ENCODE results near the gene PDLIM4.
A peak's percentile ranks its signal among the peaks of the same experiment; 100 is the strongest.

PDLIM4 gene

GRCh38 chr5:132259069-132259851 is 1.8 kb downstream of the PDLIM4 start:
- DNase-seq (ENCODE audit: extremely low spot score): peak; percentile 7
- ChIA-PET POLR2A (no interaction called here), CTCF (interaction anchor here (1.0 to 3.4 kb wide), 6 partner anchors 9 to 69 kb away, joined by 4 to 22 read pairs (median 6); no protein-coding TSS in a partner anchor)
- TF ChIP-seq CTCF (IDR thresholded peaks at IDR 0.05; ENCODE audit: control extremely low read depth, extremely low read depth, low read depth, missing control alignments): no peak

DNA sequence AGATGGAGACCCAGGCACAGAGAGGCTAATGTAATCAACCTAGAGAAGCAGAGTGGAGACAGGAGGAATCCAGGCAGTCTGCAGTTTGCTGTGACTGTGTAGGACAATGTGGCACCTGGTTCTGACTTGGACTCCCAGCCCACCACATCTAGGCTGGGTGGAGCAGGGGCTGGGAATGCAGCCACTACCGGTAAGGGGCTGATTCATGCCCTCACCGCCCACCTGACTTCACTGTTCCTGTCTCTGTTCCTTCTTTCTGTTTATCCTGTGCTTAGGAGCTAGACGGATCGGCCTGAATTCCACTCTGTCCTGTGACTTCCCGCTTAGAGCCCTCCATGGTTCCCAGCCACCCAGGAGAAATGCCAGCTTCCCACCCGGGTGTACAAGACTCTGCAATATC is 2.6 kb downstream of the PDLIM4 start:
- TF ChIP-seq CTCF (IDR thresholded peaks at IDR 0.05; ENCODE audit: control extremely low read depth, extremely low read depth, low read depth, missing control alignments): no peak
- ChIA-PET POLR2A (interaction anchor here (1.0 kb wide), 1 partner anchor 32 kb away, joined by 3 read pairs; the partner anchor contains the start of gene P4HA2), CTCF (interaction anchor here (0.8 to 3.4 kb wide), 8 partner anchors 8 to 25 kb away, joined by 3 to 22 read pairs (median 6); no protein-coding TSS in a partner anchor)
- DNase-seq (ENCODE audit: extremely low spot score): peak; percentile 12

GRCh38 chr5:132260714-132261551 is 3.4 kb downstream of the PDLIM4 start:
- ChIA-PET CTCF (interaction anchor here (0.6 to 3.4 kb wide), 11 partner anchors 9 to 134 kb away, joined by 3 to 22 read pairs (median 3); partner anchors contain the start of gene P4HA2), POLR2A (interaction anchor here (1.0 kb wide), 1 partner anchor 33 kb away, joined by 3 read pairs; the partner anchor contains the start of gene P4HA2)
- TF ChIP-seq CTCF (IDR thresholded peaks at IDR 0.05; ENCODE audit: control extremely low read depth, extremely low read depth, low read depth, missing control alignments): no peak
- peak; percentile 46 for DNase-seq (ENCODE audit: extremely low spot score)

GRCh38 chr5:132261881-132262845 is 4.7 kb downstream of the PDLIM4 start:
- TF ChIP-seq CTCF (IDR thresholded peaks at IDR 0.05; ENCODE audit: control extremely low read depth, extremely low read depth, low read depth, missing control alignments): no peak
- CTCF ChIA-PET: interaction anchor here (1.1 to 8.2 kb wide), 11 partner anchors 8 to 82 kb away, joined by 3 to 81 read pairs (median 6); no protein-coding TSS in a partner anchor
- POLR2A ChIA-PET: no interaction called here
- DNase-seq (ENCODE audit: extremely low spot score): peak; percentile 9

- POLR2A ChIA-PET: interaction anchor here (0.6 kb wide), 1 partner anchor 39 kb away, joined by 3 read pairs; no protein-coding TSS in a partner anchor
- peak; percentile 13 for DNase-seq (ENCODE audit: extremely low spot score)
- no peak for TF ChIP-seq CTCF (IDR thresholded peaks at IDR 0.05; ENCODE audit: control extremely low read depth, extremely low read depth, low read depth, missing control alignments)
- CTCF ChIA-PET: interaction anchor here (0.9 to 8.2 kb wide), 6 partner anchors 10 to 199 kb away, joined by 3 to 81 read pairs (median 4); no protein-coding TSS in a partner anchor
Measured at GRCh38 chr5:132262882-132263547, 5.5 kb downstream of the PDLIM4 start.

Measured in GM10248 (cell line).